Activated CD4-positive, alpha-beta T cell treated with anti-CD3 and anti-CD28 coated beads, Interleukin-2, amount 50 U/mL, for 48 hours (primary cell): ENCODE results near the gene SNX1.
"Not testable (repeated sequence)": the region's sequence is repeated elsewhere in the genome, so short reads cannot be mapped to it uniquely, and the experiment has no call there.

Source experiments
- DNase-seq, 2 experiments: peaks; one replicate each; pipeline ENCODE4 v3.0.0-alpha.2; 2020

The SNX1 gene

DNA sequence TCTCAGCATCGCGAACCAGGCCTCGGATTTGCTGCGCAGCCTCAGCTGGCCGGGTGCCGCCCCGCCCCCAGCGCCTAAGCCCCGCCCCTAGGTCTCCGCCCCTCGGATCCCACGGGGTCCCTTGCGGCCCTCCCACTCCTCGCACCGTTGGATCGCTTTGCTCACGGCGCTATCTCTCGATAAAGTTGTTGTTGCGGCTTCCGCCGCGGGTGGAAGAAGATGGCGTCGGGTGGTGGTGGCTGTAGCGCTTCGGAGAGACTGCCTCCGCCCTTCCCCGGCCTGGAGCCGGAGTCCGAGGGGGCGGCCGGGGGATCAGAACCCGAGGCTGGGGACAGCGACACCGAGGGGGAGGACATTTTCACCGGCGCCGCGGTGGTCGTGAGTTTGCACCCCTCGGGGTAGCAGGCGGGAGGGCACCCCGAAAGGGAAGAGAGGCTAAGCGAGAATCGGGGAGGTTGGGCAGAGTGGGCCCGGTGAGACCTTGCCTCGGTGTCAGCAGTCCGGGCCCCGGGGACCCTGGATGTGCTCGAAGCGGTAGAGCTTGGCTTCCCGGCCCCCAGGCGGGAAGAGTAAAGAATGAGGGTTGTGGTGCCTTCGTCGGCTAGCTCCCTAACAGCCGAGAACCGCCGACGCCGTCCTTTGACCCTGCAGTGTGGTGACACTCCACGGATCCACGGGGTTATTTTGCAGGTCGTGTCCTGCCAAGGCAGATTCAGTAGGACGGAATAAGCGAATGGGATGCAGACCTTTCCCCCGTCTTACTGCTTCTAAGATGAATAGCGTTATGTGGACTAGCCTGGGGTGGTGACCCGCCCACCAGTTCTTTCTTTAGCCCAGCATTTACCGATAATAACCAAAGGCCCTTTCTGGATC, at the start of gene SNX1:
Gene SNX1 (plus strand): TSS at position 188 of the 873 bp plus-strand sequence. CDS start 32 bp downstream, at position 220.
- peak; percentile 93 to 94 for DNase-seq

GRCh38 chr15:64046421-64047153, 49.2 kb upstream of the SNX1 start, which contains the start of gene DAPK2:
TSS of gene DAPK2 (minus strand) at chr15:64046485. CDS start at chr15:64040261, 6,224 bp downstream.
- DNase-seq: peak; percentile 72 to 74

- DNase-seq: no peak
Observed at GRCh38 chr15:64048781-64049460, 46.9 kb upstream of the SNX1 start.

DNA sequence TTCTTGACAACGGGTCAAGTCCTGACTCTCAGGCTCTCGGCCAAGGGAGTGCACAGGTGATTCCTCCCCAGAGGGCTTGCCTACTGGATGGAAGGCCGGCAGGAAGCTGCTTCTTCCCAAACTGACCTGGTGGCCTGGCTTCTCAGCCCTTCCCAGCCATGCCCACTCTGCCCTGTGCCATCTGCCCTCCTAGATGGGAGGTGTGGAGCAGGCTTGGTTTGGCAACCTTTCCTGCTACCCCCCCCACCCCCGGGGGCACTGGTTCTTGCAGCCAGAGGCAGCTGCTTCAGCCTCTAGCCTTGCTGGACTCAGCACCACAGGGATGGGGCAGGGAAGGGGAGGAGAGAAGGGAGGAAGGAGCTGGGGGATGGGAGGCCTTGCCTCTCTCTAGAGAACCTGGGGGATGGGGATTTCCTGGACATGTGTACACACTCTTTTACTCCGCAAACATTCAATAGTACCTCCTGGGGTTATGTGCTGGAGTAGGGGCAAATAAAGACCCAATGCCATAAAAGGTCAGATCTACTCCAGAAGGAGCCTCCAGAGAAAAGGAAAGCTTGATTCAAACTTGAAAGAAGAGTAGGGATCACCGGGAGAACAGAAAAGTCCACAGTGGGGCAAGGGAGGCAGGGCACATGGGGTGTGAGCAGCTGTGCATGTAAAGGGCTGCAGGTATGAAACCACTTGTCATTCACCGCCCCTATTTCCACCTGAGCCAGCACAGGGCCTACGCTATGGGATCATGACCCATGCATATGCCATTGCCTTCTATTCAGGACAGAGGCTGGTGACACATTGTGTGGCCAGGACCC, 45.3 kb upstream of the SNX1 start:
- no peak for DNase-seq

DNA sequence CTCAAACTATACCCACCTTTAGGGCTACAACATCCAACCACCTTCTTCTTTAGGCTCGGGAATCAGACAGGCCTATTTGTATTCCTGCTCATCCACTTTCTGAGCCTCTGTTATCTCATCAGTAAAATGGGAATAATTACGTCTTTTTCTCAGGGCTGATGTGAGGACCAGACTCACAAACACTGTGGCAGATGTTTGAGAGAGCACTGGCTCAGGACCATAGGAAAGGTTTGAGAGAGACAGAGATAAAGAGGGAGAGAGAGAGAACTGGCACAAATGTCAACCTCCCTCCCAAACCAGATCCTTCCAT, 44.7 kb upstream of the SNX1 start:
- DNase-seq: no peak

DNA sequence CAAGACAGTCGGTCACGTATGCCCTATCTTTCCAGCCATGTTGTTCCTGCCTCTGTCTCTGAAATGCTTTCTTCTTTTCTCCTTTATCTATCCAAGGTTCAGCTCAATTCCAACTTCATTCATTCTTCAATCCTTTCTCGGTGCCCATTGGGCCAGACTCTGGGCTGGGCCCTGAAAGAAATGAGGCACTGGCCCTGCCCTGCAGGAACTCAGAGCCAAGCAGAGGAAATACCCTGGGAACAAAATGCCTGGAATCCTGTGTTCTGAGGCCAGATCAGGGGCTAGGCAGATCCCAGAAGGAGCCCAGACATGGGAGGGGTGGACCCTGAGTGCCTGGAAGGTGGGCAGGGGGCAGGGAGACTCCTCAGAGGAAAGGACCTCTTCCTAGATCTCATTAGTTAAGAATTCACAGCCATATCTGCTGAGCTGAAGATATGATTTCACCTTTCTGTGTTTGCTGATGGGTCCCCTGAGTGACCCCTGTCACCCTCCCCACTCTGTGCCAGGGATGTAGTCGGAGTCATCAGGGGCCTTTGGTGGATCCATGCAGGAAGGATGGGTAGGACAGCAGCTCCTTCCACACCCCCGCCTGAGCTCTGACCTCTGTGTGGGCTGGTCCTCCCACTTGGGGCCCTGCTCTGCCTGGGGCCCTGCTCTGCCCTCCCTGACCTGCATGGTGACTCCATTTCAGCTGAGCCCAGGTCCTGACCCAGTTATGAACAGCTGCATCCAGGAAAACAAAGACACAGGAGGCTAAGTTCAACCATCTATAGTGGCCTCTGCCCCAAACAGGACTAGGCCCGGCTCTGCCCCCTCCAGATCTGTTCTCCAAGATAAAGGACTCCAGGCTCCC, 44.1 kb upstream of the SNX1 start:
- no peak for DNase-seq

- DNase-seq: no peak
Observed at GRCh38 chr15:64052925-64053491, 42.8 kb upstream of the SNX1 start.

- not testable (repeated sequence) for DNase-seq
Observed at GRCh38 chr15:64053674-64054073, 42.1 kb upstream of the SNX1 start.

GRCh38 chr15:64058279-64058678, 37.5 kb upstream of the SNX1 start:
- DNase-seq: no peak

DNA sequence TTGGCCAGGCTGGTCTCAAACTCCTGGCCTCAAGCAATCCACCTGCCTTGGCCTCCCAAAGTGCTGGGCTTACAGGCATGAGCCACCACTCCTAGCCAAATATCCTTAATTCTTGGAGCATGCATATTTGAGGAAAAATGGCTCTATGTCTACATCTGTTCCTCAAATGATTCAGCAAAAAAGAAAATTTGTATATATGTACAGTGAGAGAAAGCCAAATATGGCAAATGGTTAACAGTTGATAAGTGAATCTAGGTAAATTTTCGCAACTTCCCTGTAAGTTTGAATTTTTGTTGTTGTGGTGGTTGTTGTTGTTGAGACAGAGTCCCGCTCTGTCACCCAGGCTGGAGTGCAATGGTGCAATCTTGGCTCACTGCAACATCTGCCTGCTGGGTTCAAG, 36.7 kb upstream of the SNX1 start:
- DNase-seq: not testable (repeated sequence)

DNA sequence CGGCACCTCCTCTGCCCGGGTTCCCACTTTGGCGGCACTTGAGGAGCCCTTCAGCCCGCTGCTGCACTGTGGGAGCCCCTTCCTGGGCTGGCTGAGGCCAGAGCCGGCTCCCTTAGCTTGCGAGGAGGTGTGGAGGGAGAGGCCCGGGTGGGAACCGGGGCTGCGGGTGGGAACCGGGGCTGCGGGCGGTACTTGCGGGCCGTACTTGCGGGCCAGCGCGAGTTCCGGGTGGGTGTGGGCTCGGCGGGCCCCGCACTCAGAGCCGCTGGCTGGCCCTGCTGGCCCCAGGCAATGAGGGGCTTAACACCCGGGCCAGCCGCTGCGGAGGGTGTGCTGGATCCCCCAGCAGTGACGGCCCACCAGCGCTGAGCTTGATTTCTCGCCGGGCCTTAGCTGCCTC, 35.1 kb upstream of the SNX1 start:
- DNase-seq: no peak

GRCh38 chr15:64066451-64066850, 29.3 kb upstream of the SNX1 start:
- DNase-seq: no peak

DNA sequence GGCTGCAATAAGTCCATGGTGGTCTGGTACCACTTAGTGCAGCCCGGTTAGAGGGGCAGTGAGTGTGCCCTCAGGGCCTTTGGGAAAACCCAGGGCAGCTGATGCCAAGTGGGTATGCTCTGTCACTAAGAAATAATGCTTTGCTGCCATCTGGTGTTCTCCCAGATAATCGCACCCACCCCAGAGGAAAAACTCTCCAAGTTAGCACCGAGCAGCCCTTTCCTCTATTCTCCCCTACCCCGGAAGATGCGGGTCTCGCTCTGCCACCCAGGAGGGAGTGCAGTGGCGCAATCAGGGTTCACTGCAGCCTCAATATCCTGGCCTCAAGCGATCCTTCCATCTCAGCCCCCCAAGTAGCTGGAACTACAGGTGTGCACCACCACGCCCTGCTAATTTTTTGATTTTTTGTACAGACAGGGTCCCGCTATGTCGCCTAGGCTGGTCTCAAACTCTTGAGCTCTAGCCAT, 28.2 kb upstream of the SNX1 start:
- peak; percentile 70 to 77 for DNase-seq

DNA sequence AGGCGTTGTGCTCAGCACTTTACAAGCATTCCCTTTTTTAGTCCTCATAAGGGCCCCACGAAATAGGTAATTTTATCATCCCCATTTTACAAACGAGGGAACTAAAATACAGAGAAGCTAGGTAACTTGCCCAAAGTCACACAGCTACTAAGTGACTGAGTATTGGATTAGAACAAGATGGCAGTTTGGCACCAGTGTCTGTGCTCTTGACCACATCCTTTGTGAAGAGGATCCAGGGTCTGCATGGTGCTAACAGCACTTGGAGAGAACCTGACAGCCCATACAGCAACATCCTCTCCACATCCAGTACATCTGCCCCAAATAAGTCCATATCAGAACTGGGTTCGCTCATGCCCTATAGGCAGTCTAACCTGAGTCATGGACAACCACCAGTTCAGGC, 27.6 kb upstream of the SNX1 start:
- DNase-seq: no peak

GRCh38 chr15:64070106-64070505, 25.7 kb upstream of the SNX1 start:
- no peak for DNase-seq

DNA sequence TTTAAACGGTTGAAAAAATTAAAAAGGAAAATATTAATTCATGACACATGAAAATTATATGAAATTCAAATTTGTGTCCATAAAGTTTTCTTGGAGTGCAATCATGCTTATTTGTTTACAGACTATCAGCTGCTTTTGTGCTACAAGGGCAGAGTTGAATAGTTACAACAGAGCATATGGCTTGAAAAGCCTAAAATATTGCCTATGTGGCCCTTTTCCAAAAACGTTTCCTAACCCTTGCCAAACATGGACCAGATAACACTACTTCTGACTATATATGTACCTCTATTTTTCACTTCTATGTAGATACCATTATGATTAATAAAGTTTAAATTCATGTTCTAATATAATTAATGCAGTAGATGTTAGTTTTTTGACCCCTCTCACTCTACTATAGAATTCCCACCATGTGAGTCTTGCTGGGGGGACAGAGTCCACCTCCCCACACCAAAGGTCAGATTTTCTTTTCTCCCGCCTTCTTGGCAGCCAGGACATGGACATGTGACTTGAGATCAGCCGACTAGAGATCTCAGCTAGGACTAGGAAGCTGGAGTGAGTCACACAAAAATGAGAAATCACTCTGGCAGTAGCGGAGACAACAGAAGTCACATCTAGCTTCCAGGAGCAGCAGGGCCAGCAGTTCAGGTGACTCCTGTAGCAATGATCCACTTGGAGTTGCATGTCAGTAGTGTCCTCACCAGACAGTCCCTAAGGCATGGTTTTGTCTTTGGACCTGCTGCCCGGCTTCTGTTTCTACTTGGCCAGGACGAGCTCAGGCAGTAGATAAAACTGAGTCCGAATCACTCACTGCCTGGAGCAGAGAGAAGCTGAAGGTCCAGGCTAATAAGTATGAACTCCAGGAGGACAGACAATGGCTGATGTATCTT, 24.6 kb upstream of the SNX1 start:
- DNase-seq: no peak

GRCh38 chr15:64071931-64072765, 23.6 kb upstream of the SNX1 start:
- DNase-seq: no peak

DNA sequence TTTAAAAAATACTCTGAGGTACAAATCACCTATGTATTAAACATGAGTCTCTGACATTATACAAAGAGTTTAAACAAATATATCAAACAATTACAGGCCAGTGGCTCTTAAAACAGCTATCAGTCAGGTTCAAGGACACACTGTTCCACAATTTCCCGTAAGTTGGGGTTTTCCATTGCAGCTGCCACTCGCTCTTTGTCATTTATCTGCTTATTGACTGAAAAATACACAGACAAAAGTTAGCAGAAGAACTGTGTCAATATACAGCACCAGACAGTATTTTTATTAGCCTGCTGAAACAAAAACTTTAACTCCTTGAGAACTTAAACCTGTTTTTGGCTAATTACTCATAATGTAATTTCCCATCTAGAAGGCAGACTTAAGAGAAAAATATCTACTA, 23.0 kb upstream of the SNX1 start:
- no peak for DNase-seq

DNA sequence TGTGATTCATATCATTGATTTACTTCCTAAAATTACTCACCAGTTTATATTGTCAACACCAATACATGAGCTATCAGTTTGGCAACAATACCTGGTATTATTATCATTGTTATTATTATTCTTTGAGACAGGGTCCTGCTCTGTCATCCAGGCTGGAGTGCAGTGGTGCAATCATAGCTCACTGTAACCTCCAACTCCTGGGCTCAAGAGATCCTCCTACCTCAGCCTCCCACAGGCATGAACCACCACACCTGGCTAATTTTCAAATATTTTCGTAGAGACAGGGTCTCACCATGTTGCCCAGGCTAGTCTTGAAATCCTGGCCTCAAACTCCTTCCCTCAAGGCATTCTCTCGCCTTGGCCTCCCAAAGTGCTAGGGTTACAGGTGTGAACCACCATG, 22.3 kb upstream of the SNX1 start:
- not testable (repeated sequence) for DNase-seq
